Measurements from ENCODE around the gene HLA-B.
"Not testable (repeated sequence)": the region's sequence is repeated elsewhere in the genome, so short reads cannot be mapped to it uniquely, and the experiment has no call there.

HLA-B gene

GRCh38 chr6:31374118-31374517 is 17.1 kb upstream of the HLA-B start:
- H2BK15ac ChIP-seq (ENCODE audit: low read length); H3K36me3 ChIP-seq (replicated peaks in 1 of 2; ENCODE audit: control insufficient read depth in 2 of 2, insufficient read depth in 2 of 2, low read length in 2 of 2); H2BK5ac ChIP-seq (ENCODE audit: low read length); H3K27me3 ChIP-seq (ENCODE audit: control insufficient read depth in 3 of 3, insufficient read depth in 3 of 3, low read depth in 1 of 3, low read length in 3 of 3); H4K8ac ChIP-seq (ENCODE audit: low read depth, low read length); H3K4me3 ChIP-seq (ENCODE audit: low read length in 2 of 2); H3K4ac ChIP-seq (ENCODE audit: low read length); H3K9me3 ChIP-seq (replicated peaks in 1 of 2; ENCODE audit: control insufficient read depth in 2 of 2, insufficient read depth in 1 of 2, low read depth in 1 of 2, low read length in 2 of 2); H3K4me2 ChIP-seq (ENCODE audit: insufficient read depth, low read length, poor library complexity, severe bottlenecking); H3K23ac ChIP-seq (ENCODE audit: low read depth, low read length, poor library complexity); H2BK12ac ChIP-seq (ENCODE audit: low read length); H3K9ac ChIP-seq (ENCODE audit: low read depth, low read length, poor library complexity); H2BK120ac ChIP-seq (ENCODE audit: low read depth, low read length); H3K18ac ChIP-seq (ENCODE audit: low read length); H3K27ac ChIP-seq (replicated peaks; ENCODE audit: low read length); H3K4me1 ChIP-seq (ENCODE audit: control insufficient read depth in 2 of 2, insufficient read depth in 1 of 2, low read depth in 1 of 2, low read length in 2 of 2); DNase-seq (ENCODE audit: low spot score); H3K14ac ChIP-seq (ENCODE audit: low read length); H4K91ac ChIP-seq (ENCODE audit: low read depth, low read length, poor library complexity); H3K79me1 ChIP-seq (ENCODE audit: low read depth, low read length); H2AK5ac ChIP-seq (ENCODE audit: low read depth, low read length); H2AFZ ChIP-seq (ENCODE audit: low read length): not testable (repeated sequence)
- no CpG with 5 or more reads among the region's 8 CpGs for WGBS, 2 donors (ENCODE audit: extremely low coverage in 2 of 2, insufficient read length in 2 of 2, insufficient replicate concordance in 1 of 2)

GRCh38 chr6:31368461-31368860 is 11.5 kb upstream of the HLA-B start:
- no peak overlapping the region for H3K14ac ChIP-seq (ENCODE audit: low read length)
- no peak overlapping the region for H2BK12ac ChIP-seq (ENCODE audit: low read length)
- H3K79me1 ChIP-seq (ENCODE audit: low read depth, low read length), result no peaks in the 10 kb centered on the region
- WGBS, 2 donors (ENCODE audit: extremely low coverage in 2 of 2, insufficient read length in 2 of 2, insufficient replicate concordance in 1 of 2), result no CpG with 5 or more reads among the region's 2 CpGs
- H2AFZ ChIP-seq (ENCODE audit: low read length), result no peak overlapping the region
- no peak overlapping the region for H3K18ac ChIP-seq (ENCODE audit: low read length)
- H2AK5ac ChIP-seq (ENCODE audit: low read depth, low read length), result no peak overlapping the region
- H3K9me3 ChIP-seq (replicated peaks in 1 of 2; ENCODE audit: control insufficient read depth in 2 of 2, insufficient read depth in 1 of 2, low read depth in 1 of 2, low read length in 2 of 2), result no peaks in the 10 kb centered on the region
- peaks cover 0 to 5% of the 10 kb centered on the region in 2 donors for H3K4me1 ChIP-seq (ENCODE audit: control insufficient read depth in 2 of 2, insufficient read depth in 1 of 2, low read depth in 1 of 2, low read length in 2 of 2)
- H3K4me2 ChIP-seq (ENCODE audit: insufficient read depth, low read length, poor library complexity, severe bottlenecking), result no peak overlapping the region
- H3K23ac ChIP-seq (ENCODE audit: low read depth, low read length, poor library complexity), result no peak overlapping the region
- H2BK120ac ChIP-seq (ENCODE audit: low read depth, low read length), result no peak overlapping the region
- H3K27ac ChIP-seq (replicated peaks; ENCODE audit: low read length), result no peak overlapping the region
- H3K27me3 ChIP-seq (ENCODE audit: control insufficient read depth in 3 of 3, insufficient read depth in 3 of 3, low read depth in 1 of 3, low read length in 3 of 3), result peaks cover 0 to 24% (median 10%) of the 10 kb centered on the region in 3 experiments
- H3K4ac ChIP-seq (ENCODE audit: low read length), result no peak overlapping the region
- H3K36me3 ChIP-seq (replicated peaks in 1 of 2; ENCODE audit: control insufficient read depth in 2 of 2, insufficient read depth in 2 of 2, low read length in 2 of 2), result no peaks in the 10 kb centered on the region
- H2BK15ac ChIP-seq (ENCODE audit: low read length), result no peak overlapping the region
- no peak overlapping the region for H3K9ac ChIP-seq (ENCODE audit: low read depth, low read length, poor library complexity)
- DNase-seq (ENCODE audit: low spot score), result no peak
- H4K8ac ChIP-seq (ENCODE audit: low read depth, low read length), result no peak overlapping the region
- no peak overlapping the region for H4K91ac ChIP-seq (ENCODE audit: low read depth, low read length, poor library complexity)
- no peak overlapping the region for H3K4me3 ChIP-seq (ENCODE audit: low read length in 2 of 2)
- H2BK5ac ChIP-seq (ENCODE audit: low read length), result no peak overlapping the region

GRCh38 chr6:31366693-31367470 is 9.9 kb upstream of the HLA-B start:
- Histone ChIP-seq H3K9me3 (replicated peaks in 1 of 2; ENCODE audit: control insufficient read depth in 2 of 2, insufficient read depth in 1 of 2, low read depth in 1 of 2, low read length in 2 of 2) (no peaks in the 10 kb centered on the region), H2BK12ac (ENCODE audit: low read length) (no peak overlapping the region), H3K4me2 (ENCODE audit: insufficient read depth, low read length, poor library complexity, severe bottlenecking) (peak overlapping the region; percentile 48), H4K91ac (ENCODE audit: low read depth, low read length, poor library complexity) (no peak overlapping the region), H3K9ac (ENCODE audit: low read depth, low read length, poor library complexity) (no peak overlapping the region), H3K4ac (ENCODE audit: low read length) (no peak overlapping the region), H2BK15ac (ENCODE audit: low read length) (no peak overlapping the region), H3K79me1 (ENCODE audit: low read depth, low read length) (no peaks in the 10 kb centered on the region), H2BK5ac (ENCODE audit: low read length) (no peak overlapping the region), H3K27ac (replicated peaks; ENCODE audit: low read length) (no peak overlapping the region), H2AFZ (ENCODE audit: low read length) (peak overlapping the region; percentile 53), H3K36me3 (replicated peaks in 1 of 2; ENCODE audit: control insufficient read depth in 2 of 2, insufficient read depth in 2 of 2, low read length in 2 of 2) (no peaks in the 10 kb centered on the region), H3K23ac (ENCODE audit: low read depth, low read length, poor library complexity) (peak overlapping the region; percentile 87), H3K4me3 (ENCODE audit: low read length in 2 of 2) (no peak overlapping the region), H3K14ac (ENCODE audit: low read length) (no peak overlapping the region), H2AK5ac (ENCODE audit: low read depth, low read length) (no peak overlapping the region), H3K27me3 (ENCODE audit: control insufficient read depth in 3 of 3, insufficient read depth in 3 of 3, low read depth in 1 of 3, low read length in 3 of 3) (peaks cover 0 to 27% (median 14%) of the 10 kb centered on the region in 3 experiments), H3K18ac (ENCODE audit: low read length) (peak overlapping the region; percentile 35), H3K4me1 (ENCODE audit: control insufficient read depth in 2 of 2, insufficient read depth in 1 of 2, low read depth in 1 of 2, low read length in 2 of 2) (peaks cover 0 to 5% of the 10 kb centered on the region in 2 donors), H2BK120ac (ENCODE audit: low read depth, low read length) (no peak overlapping the region), H4K8ac (ENCODE audit: low read depth, low read length) (no peak overlapping the region)
- peak; percentile 92 for DNase-seq (ENCODE audit: low spot score)
- WGBS, 2 donors (ENCODE audit: extremely low coverage in 2 of 2, insufficient read length in 2 of 2, insufficient replicate concordance in 1 of 2), result no CpG with 5 or more reads among the region's 30 CpGs

- no peak for DNase-seq (ENCODE audit: low spot score)
- no CpG with 5 or more reads among the region's 5 CpGs for WGBS, 2 donors (ENCODE audit: extremely low coverage in 2 of 2, insufficient read length in 2 of 2, insufficient replicate concordance in 1 of 2)
- Histone ChIP-seq H3K4me1 (ENCODE audit: control insufficient read depth in 2 of 2, insufficient read depth in 1 of 2, low read depth in 1 of 2, low read length in 2 of 2) (peaks cover 0 to 5% of the 10 kb centered on the region in 2 donors), H3K4me2 (ENCODE audit: insufficient read depth, low read length, poor library complexity, severe bottlenecking) (no peak overlapping the region), H3K14ac (ENCODE audit: low read length) (no peak overlapping the region), H3K18ac (ENCODE audit: low read length) (no peak overlapping the region), H3K36me3 (replicated peaks in 1 of 2; ENCODE audit: control insufficient read depth in 2 of 2, insufficient read depth in 2 of 2, low read length in 2 of 2) (no peaks in the 10 kb centered on the region), H2BK15ac (ENCODE audit: low read length) (no peak overlapping the region), H2AFZ (ENCODE audit: low read length) (no peak overlapping the region), H3K27me3 (ENCODE audit: control insufficient read depth in 3 of 3, insufficient read depth in 3 of 3, low read depth in 1 of 3, low read length in 3 of 3) (peaks cover 0 to 27% (median 14%) of the 10 kb centered on the region in 3 experiments), H2BK120ac (ENCODE audit: low read depth, low read length) (no peak overlapping the region), H2BK12ac (ENCODE audit: low read length) (no peak overlapping the region), H2BK5ac (ENCODE audit: low read length) (no peak overlapping the region), H3K27ac (replicated peaks; ENCODE audit: low read length) (no peak overlapping the region), H3K9ac (ENCODE audit: low read depth, low read length, poor library complexity) (no peak overlapping the region), H4K8ac (ENCODE audit: low read depth, low read length) (no peak overlapping the region), H3K79me1 (ENCODE audit: low read depth, low read length) (no peaks in the 10 kb centered on the region), H4K91ac (ENCODE audit: low read depth, low read length, poor library complexity) (no peak overlapping the region), H2AK5ac (ENCODE audit: low read depth, low read length) (no peak overlapping the region), H3K4ac (ENCODE audit: low read length) (no peak overlapping the region), H3K23ac (ENCODE audit: low read depth, low read length, poor library complexity) (no peak overlapping the region), H3K9me3 (replicated peaks in 1 of 2; ENCODE audit: control insufficient read depth in 2 of 2, insufficient read depth in 1 of 2, low read depth in 1 of 2, low read length in 2 of 2) (peaks cover 0 to 1% of the 10 kb centered on the region in 2 donors), H3K4me3 (ENCODE audit: low read length in 2 of 2) (no peak overlapping the region)
These were observed 8.9 kb upstream of the HLA-B start for GRCh38 chr6:31365864-31366263.
